ENCODE results near the gene GDAP2. TPM values are rescaled to one million over a fixed set of nuclear protein-coding genes. Genes with fewer than 3 reads are reported as not detected.

Gene GDAP2
- total RNA-seq, 6 donors from 2014 or later = 20.4 to 52.4 (median 30.2) TPM

- no peak for DNase-seq
- no peak for ATAC-seq (ENCODE audit: low FRiP score in 2 of 2)
- TF ChIP-seq, protein P1, sequence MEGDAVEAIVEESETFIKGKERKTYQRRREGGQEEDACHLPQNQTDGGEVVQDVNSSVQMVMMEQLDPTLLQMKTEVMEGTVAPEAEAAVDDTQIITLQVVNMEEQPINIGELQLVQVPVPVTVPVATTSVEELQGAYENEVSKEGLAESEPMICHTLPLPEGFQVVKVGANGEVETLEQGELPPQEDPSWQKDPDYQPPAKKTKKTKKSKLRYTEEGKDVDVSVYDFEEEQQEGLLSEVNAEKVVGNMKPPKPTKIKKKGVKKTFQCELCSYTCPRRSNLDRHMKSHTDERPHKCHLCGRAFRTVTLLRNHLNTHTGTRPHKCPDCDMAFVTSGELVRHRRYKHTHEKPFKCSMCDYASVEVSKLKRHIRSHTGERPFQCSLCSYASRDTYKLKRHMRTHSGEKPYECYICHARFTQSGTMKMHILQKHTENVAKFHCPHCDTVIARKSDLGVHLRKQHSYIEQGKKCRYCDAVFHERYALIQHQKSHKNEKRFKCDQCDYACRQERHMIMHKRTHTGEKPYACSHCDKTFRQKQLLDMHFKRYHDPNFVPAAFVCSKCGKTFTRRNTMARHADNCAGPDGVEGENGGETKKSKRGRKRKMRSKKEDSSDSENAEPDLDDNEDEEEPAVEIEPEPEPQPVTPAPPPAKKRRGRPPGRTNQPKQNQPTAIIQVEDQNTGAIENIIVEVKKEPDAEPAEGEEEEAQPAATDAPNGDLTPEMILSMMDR (IDR thresholded peaks at IDR 0.05) = no peak
- TF ChIP-seq POLR2A (IDR thresholded peaks at IDR 0.05) (no peak), EP300 (IDR thresholded peaks at IDR 0.05) (no peak), POLR2AphosphoS5 (IDR thresholded peaks at IDR 0.05) (no peak)
Observed at GRCh38 chr1:117861694-117862093, 67.7 kb downstream of the GDAP2 start.

DNA sequence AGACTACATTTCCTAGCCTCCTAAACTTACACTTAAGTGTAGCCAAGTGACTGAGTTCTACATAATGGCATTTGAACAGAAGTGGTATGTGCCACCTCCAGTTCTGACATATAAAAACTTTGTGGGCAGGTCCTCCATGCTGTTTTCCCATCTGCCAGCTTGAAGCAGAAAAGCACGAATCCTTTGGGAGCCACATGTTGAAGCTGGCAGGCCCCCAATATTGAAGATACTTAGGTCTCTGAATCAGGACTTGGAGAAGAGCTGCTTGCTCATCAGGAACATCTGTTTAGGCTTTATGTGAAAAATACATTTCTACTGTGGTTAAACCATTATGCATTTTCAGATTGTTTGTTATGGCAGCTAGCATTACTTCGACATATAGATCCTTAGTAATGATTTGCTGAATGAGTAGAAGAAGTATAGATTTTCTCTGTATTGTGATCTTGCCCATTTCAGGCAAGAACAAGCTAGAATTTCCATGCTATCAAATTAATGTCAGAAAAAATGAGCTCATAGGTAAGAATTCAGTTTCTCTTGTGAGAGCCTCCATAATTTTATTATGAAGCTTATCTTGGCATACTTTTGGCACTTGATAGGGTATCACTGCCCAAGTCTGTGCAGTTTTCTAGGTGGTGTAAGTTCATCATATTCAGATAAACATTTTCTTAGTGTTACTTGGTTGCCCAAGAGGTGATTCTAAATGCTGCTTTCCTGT, 68.4 kb downstream of the GDAP2 start:
- Histone ChIP-seq H3K27ac (no peak overlapping the region), H3K4me3 (no peak overlapping the region), H3K27me3 (no peaks in the 10 kb centered on the region), H3K36me3 (peaks cover 3 to 19% (median 6%) of the 10 kb centered on the region in 4 donors), H3K9me3 (no peaks in the 10 kb centered on the region), H3K4me1 (peaks cover 0 to 5% (median 0%) of the 10 kb centered on the region in 4 donors)
- WGBS, 2 donors = 90 to 96% methylated on average over 1 to 2 of the region's 2 CpGs
- no peak for ATAC-seq (ENCODE audit: low FRiP score in 2 of 2)
- no peak for TF ChIP-seq EP300 (IDR thresholded peaks at IDR 0.05)
- no peak for TF ChIP-seq POLR2AphosphoS5 (IDR thresholded peaks at IDR 0.05)
- no peak for TF ChIP-seq POLR2A (IDR thresholded peaks at IDR 0.05)
- TF ChIP-seq, protein P1 (IDR thresholded peaks at IDR 0.05) = no peak
- DNase-seq = no peak

More at GRCh38 chr1:117861694-117862093, 67.7 kb downstream of the GDAP2 start:
- Histone ChIP-seq H3K27me3 (no peaks in the 10 kb centered on the region), H3K36me3 (peaks cover 3 to 25% (median 12%) of the 10 kb centered on the region in 4 donors), H3K4me3 (no peak overlapping the region), H3K4me1 (peaks cover 0 to 5% (median 0%) of the 10 kb centered on the region in 4 donors), H3K27ac (no peak overlapping the region), H3K9me3 (no peaks in the 10 kb centered on the region)
- 69 to 71% methylated on average over 2 of the region's 2 CpGs for WGBS, 2 donors

DNA sequence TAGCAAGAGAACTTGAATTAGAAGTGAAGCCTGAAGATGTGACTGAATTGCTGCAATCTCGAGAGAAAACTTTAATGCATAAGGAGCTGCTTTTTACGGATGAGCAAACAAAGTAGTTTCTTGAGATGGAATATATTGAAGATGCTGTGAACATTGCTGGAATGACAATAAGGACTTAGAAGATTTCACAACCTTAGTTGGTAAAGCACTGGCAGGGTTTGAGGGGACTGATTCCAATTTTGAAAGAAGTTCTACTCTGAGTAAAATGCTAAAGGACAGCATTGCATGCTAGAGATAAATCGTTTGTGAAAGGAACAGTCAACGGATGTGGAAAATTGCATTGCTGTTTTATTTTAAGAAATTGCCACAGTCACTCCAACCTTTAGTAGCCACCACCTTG, 69.5 kb downstream of the GDAP2 start:
- Histone ChIP-seq H3K4me1 (peaks cover 0 to 5% (median 0%) of the 10 kb centered on the region in 4 donors), H3K36me3 (peaks cover 0 to 9% (median 4%) of the 10 kb centered on the region in 4 donors), H3K27ac (no peak overlapping the region), H3K4me3 (no peak overlapping the region), H3K9me3 (no peaks in the 10 kb centered on the region), H3K27me3 (no peaks in the 10 kb centered on the region)
- ATAC-seq (ENCODE audit: low FRiP score in 2 of 2) = no peak
- TF ChIP-seq POLR2AphosphoS5 (IDR thresholded peaks at IDR 0.05) = no peak
- no peak for TF ChIP-seq POLR2A (IDR thresholded peaks at IDR 0.05)
- TF ChIP-seq EP300 (IDR thresholded peaks at IDR 0.05) = no peak
- TF ChIP-seq, protein P1 (IDR thresholded peaks at IDR 0.05) = no peak
- WGBS, 2 donors = 93 to 98% methylated on average over 4 of the region's 4 CpGs
- DNase-seq = no peak

- TF ChIP-seq POLR2AphosphoS5 (IDR thresholded peaks at IDR 0.05) (no peak), POLR2A (IDR thresholded peaks at IDR 0.05) (no peak), EP300 (IDR thresholded peaks at IDR 0.05) (no peak)
- TF ChIP-seq, protein P1 (IDR thresholded peaks at IDR 0.05) = no peak
- peaks cover 0 to 5% (median 0%) of the 10 kb centered on the region in 4 donors for H3K4me1 ChIP-seq
- H3K27me3 ChIP-seq = no peaks in the 10 kb centered on the region
- no peak overlapping the region for H3K27ac ChIP-seq
- H3K9me3 ChIP-seq = no peaks in the 10 kb centered on the region
- WGBS, 2 donors = 46 to 49% methylated on average over 3 of the region's 3 CpGs
- ATAC-seq (ENCODE audit: low FRiP score in 2 of 2) (no peak), DNase-seq (no peak)
- no peak overlapping the region for H3K4me3 ChIP-seq
- no peaks in the 10 kb centered on the region for H3K36me3 ChIP-seq
Observed at GRCh38 chr1:117857418-117857817, 72.0 kb downstream of the GDAP2 start.
